Right cardiac atrium (tissue), 5 donors: Measurements from ENCODE around the gene COTL1. TPM values are rescaled to one million over a fixed set of nuclear protein-coding genes. Genes with fewer than 3 reads are reported as not detected.
"Not testable (repeated sequence)": the region's sequence is repeated elsewhere in the genome, so short reads cannot be mapped to it uniquely, and the experiment has no call there.

Source experiments
- ATAC-seq, 2 donors: fragments of 200-7000 bp; cut with Tn5 transposase; one replicate each; pipeline versions ENCODE4 v1.8.0 to v1.9.1; 2020; ENCODE audit warnings: moderate library complexity in 2 of 2, mild to moderate bottlenecking in 1 of 2
- DNase-seq, 3 donors: peaks; one replicate each; pipeline ENCODE4 v3.0.0-alpha.2; 2020
- H3K27ac ChIP-seq: one replicate; pipeline ENCODE4 v1.5.1; 2013; ENCODE audit warnings: mild to moderate bottlenecking, low read length, control low read depth, moderate library complexity
- H3K27me3 ChIP-seq: one replicate; pipeline ENCODE4 v1.6.1; 2013; ENCODE audit not compliant: control insufficient read depth, insufficient read depth
- H3K4me1 ChIP-seq: one replicate; pipeline ENCODE4 v1.6.1; 2013; ENCODE audit warnings: low read length; ENCODE audit not compliant: control insufficient read depth, insufficient read depth
- H3K4me3 ChIP-seq: one replicate; pipeline ENCODE4 v1.5.1; 2013; ENCODE audit warnings: low read length, control low read depth
- H3K9me3 ChIP-seq: one replicate; pipeline ENCODE4 v1.6.1; 2013; ENCODE audit warnings: low read length; ENCODE audit not compliant: control insufficient read depth
- WGBS: extraction: QIAGEN DNeasy Blood & Tissue Kit; methylation state at CpG from one replicate; pipeline ENCODE4 v1.1.7; 2013; 5-methylcytosine and 5-hydroxymethylcytosine counted together
- intact Hi-C, 4 donors: fragments of 100-400 bp; cut with DNase I; formaldehyde crosslinking; loops; one replicate each; pipeline versions ENCODE4 v1.11.0 to v1.14.0; 2022 to 2023
- polyA plus RNA-seq: library from polyadenylated mRNA; stranded (reverse); fragments of 200-250 nt; gene quantifications from one replicate; pipeline ENCODE4 v1.2.3, GENCODE V29; 2013
- total RNA-seq, 4 donors: library from RNA; stranded (reverse); fragmentation: NEBNext Ultra II Directional; extraction: Animal tissue kit (Norgen Biotek cat#: 25700); gene quantifications; one replicate each; pipeline ENCODE4 v1.2.1, GENCODE V29; 2021
- donor health status: healthy with polysubstance abuse.
- donor health status: DM: no; HTN: yes; CAD: no.
- donor health status: DM: no; HTN: no; CAD: no.
- donor health status: DM: no; HTN: yes; CAD: no; lungs with severe emphysema.
- donor health status: DM: yes; HTN: yes; CAD: no.

COTL1 gene
- total and polyA plus RNA-seq, 5 donors = 11.6 to 26.9 (median 21.8) TPM

GRCh38 chr16:84521497-84521770, 96.4 kb downstream of the COTL1 start:
- WGBS = 70% methylated on average over 4 of the region's 4 CpGs
- intact Hi-C loops = no loop called here
- Histone ChIP-seq H3K4me3 (no peak overlapping the region), H3K4me1 (no peaks in the 10 kb centered on the region), H3K27me3 (no peaks in the 10 kb centered on the region), H3K27ac (no peak overlapping the region), H3K9me3 (no peaks in the 10 kb centered on the region)
- ATAC-seq (no peak), DNase-seq (no peak)

DNA sequence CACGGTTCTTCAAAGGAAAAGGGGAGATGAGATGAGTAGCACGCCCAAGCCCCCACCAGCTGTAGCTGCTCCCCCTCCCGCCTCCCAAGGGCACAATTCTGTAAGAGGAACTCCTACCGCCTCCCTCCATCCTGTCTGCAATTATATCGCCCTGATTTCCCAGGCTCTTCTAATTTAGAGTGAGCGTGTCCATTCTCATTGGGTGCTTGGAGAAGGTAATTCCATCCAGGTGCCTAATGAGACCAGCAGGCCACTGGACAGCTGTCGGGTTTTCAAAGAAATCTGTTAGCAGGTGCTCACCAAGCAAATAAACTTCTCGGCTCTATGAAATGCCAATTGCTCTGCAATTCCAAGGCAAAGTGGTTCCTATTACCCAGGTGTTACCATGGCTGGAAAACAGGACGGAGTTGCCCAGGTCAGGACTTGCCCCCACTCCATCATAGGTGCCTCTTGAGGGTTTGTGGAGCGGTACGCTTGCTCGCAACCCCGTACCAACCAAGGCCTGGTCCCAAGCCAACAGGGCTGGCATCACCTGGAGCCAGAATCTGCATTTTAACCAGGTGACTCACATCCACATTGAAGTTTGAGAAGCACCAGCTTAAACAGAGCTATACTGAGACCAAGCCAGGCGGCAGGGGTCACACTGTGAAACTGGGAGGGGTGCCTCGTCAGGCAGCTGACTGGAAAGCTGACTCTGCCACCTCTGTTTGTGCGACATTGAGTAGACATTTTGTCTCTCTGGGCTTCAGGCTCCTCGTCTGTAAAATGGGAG, 97.0 kb downstream of the COTL1 start:
- no peak for DNase-seq
- 77% methylated on average over 17 of the region's 17 CpGs for WGBS
- Histone ChIP-seq H3K9me3 (no peaks in the 10 kb centered on the region), H3K4me1 (no peaks in the 10 kb centered on the region), H3K4me3 (no peak overlapping the region), H3K27ac (no peak overlapping the region), H3K27me3 (no peaks in the 10 kb centered on the region)
- ATAC-seq = no peak
- intact Hi-C loops = no loop called here

- Histone ChIP-seq H3K27ac (no peak overlapping the region), H3K9me3 (no peaks in the 10 kb centered on the region), H3K4me3 (no peak overlapping the region), H3K4me1 (no peaks in the 10 kb centered on the region), H3K27me3 (no peaks in the 10 kb centered on the region)
- ATAC-seq (no peak), DNase-seq (no peak)
- intact Hi-C loops = loop anchor here in 1 of 4 donors (10.0 kb wide), 1 partner anchor 205 kb away; no protein-coding TSS in a partner anchor
- 72% methylated on average over 11 of the region's 11 CpGs for WGBS
Measured at GRCh38 chr16:84519855-84520254, 98.0 kb downstream of the COTL1 start.

DNA sequence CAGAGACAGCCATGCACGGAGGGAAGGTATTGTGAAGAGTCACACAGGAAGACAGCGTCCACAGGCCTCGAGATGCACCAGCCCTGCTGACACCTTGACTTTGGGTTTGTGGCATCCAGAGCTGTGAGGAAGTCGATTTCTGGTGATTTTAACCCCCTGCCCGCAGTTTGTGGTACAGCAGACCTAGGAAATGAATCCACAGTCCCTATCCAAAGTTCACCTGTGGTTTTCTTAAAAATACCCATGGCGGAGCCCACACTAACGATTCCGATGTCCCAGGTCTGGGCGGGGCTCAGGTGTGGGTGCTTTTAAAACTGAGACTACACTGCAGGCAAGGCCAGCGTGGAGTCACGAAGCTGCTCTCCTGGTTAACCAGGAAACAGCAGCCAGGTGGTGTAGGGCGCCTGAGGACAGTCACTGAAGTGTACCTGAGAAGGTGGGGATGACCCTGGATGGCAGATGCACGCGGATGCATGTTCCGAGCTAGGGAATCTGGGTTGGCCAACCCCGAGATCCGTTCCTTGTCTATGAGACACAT, 99.0 kb downstream of the COTL1 start:
- H3K27ac ChIP-seq = no peak overlapping the region

GRCh38 chr16:84518220-84518619, 99.7 kb downstream of the COTL1 start:
- not testable (repeated sequence) for H3K9me3 ChIP-seq, DNase-seq, H3K27me3 ChIP-seq, H3K4me3 ChIP-seq, H3K27ac ChIP-seq, H3K4me1 ChIP-seq, ATAC-seq
- WGBS = 92% methylated on average over 3 of the region's 3 CpGs
- intact Hi-C loops = loop anchor here in 1 of 4 donors (10.0 kb wide), 1 partner anchor 207 kb away; no protein-coding TSS in a partner anchor

More for the DNA sequence above, 99.0 kb downstream of the COTL1 start:
- H3K27me3 ChIP-seq = no peaks in the 10 kb centered on the region
- 93% methylated on average over 17 of the region's 17 CpGs for WGBS
- H3K4me3 ChIP-seq = no peak overlapping the region
- intact Hi-C loops = loop anchor here in 1 of 4 donors (10.0 kb wide), 1 partner anchor 206 kb away; no protein-coding TSS in a partner anchor
- no peaks in the 10 kb centered on the region for H3K4me1 ChIP-seq
- no peaks in the 10 kb centered on the region for H3K9me3 ChIP-seq
- ATAC-seq = no peak
- no peak for DNase-seq

GRCh38 chr16:84517366-84517765, 100.5 kb downstream of the COTL1 start:
- intact Hi-C loops = loop anchor here in 1 of 4 donors (10.0 kb wide), 1 partner anchor 207 kb away; no protein-coding TSS in a partner anchor
- H3K4me3 ChIP-seq = no peak overlapping the region
- no peak overlapping the region for H3K27ac ChIP-seq
- H3K4me1 ChIP-seq = no peaks in the 10 kb centered on the region
- H3K9me3 ChIP-seq = no peaks in the 10 kb centered on the region
- ATAC-seq = no peak
- WGBS = 67% methylated on average over 12 of the region's 12 CpGs
- DNase-seq = no peak
- H3K27me3 ChIP-seq = no peaks in the 10 kb centered on the region

Other genes with a start within 250 kb of the COTL1 start
- not detected for gene ATP2C2, start 249.5 kb downstream of the COTL1 start, total RNA-seq
- not detected for gene ATP2C2, start 249.5 kb downstream of the COTL1 start, polyA plus RNA-seq
- 1 to 10 TPM; 5.3 to 7.6 (median 6.0) TPM for gene MEAK7, start 113.4 kb downstream of the COTL1 start, total RNA-seq
- gene MEAK7, start 113.4 kb downstream of the COTL1 start, polyA plus RNA-seq = 2.9 TPM
- 10 to 100 TPM; 37.4 to 47.2 (median 41.1) TPM for gene KLHL36, start 30.4 kb upstream of the COTL1 start, total RNA-seq
- 17.2 TPM for gene KLHL36, start 30.4 kb upstream of the COTL1 start, polyA plus RNA-seq
- gene USP10, start 81.9 kb upstream of the COTL1 start, total RNA-seq = 10 to 100 TPM; 45.5 to 66.5 (median 62.9) TPM
- 25.8 TPM for gene USP10, start 81.9 kb upstream of the COTL1 start, polyA plus RNA-seq
- 10 to 100 TPM; 13.1 to 69.5 (median 29.2) TPM for gene CRISPLD2, start 201.9 kb upstream of the COTL1 start, total RNA-seq
- gene CRISPLD2, start 201.9 kb upstream of the COTL1 start, polyA plus RNA-seq = 12.7 TPM